ENCODE results near the gene MFRP.

MFRP gene

GRCh38 chr11:119300198-119300964 is 46.1 kb downstream of the MFRP start:
- TF ChIP-seq ZNF785 (tag by site-specific recombination; IDR thresholded peaks at IDR 0.05), result no peak
- TF ChIP-seq ZNF221 (tag by site-specific recombination; IDR thresholded peaks at IDR 0.05; ENCODE audit: borderline replicate concordance), result no peak
- no peak for TF ChIP-seq ZNF664 (tag by site-specific recombination; IDR thresholded peaks at IDR 0.05)
- no peak for TF ChIP-seq SP7 (tag by site-specific recombination; IDR thresholded peaks at IDR 0.05)
- no peak for TF ChIP-seq ZFP41 (tag by site-specific recombination; IDR thresholded peaks at IDR 0.05; ENCODE audit: borderline replicate concordance)
- Histone ChIP-seq H3K4me1 (ENCODE audit: control insufficient read depth, insufficient read depth, low read length) (no peaks in the 10 kb centered on the region), H3K27ac (ENCODE audit: extremely low read depth, low read depth, low read length) (no peak overlapping the region), H3K36me3 (ENCODE audit: control insufficient read depth in 2 of 2, insufficient read depth in 1 of 2, low read length in 2 of 2) (peaks cover 0 to 74% of the 10 kb centered on the region in 2 experiments; a peak in 2 of 3 replicates), H3K9me3 (ENCODE audit: control insufficient read depth, insufficient read depth, low read depth, low read length) (no peaks in the 10 kb centered on the region), H3K4me3 (ENCODE audit: low read depth, low read length) (no peak overlapping the region)
- CTCF ChIA-PET, result interaction anchor here (0.7 to 2.8 kb wide), 4 partner anchors 22 to 255 kb away, joined by 4 to 14 read pairs (median 6); partner anchors contain the start of gene CBL
- POLR2A ChIA-PET, result interaction anchor here (0.5 to 1.1 kb wide), 2 partner anchors 60 to 131 kb away, joined by 3 read pairs; no protein-coding TSS in a partner anchor

GRCh38 chr11:119299416-119299815 is 47.1 kb downstream of the MFRP start:
- TF ChIP-seq OSR2 (tag by site-specific recombination; IDR thresholded peaks at IDR 0.05) (no peak), ZNF274 (IDR thresholded peaks at IDR 0.05; ENCODE audit: low read length) (no peak), ZNF274 (tag by site-specific recombination; IDR thresholded peaks at IDR 0.05; ENCODE audit: borderline replicate concordance) (no peak), ZBTB1 (tag by site-specific recombination; IDR thresholded peaks at IDR 0.05) (no peak), ZNF544 (tag by site-specific recombination; IDR thresholded peaks at IDR 0.05) (no peak)
- no peaks in the 10 kb centered on the region for H3K4me1 ChIP-seq (ENCODE audit: control insufficient read depth, insufficient read depth, low read length)
- no peaks in the 10 kb centered on the region for H3K9me3 ChIP-seq (ENCODE audit: control insufficient read depth, insufficient read depth, low read depth, low read length)
- POLR2A ChIA-PET, result no interaction called here
- no peak overlapping the region for H3K27ac ChIP-seq (ENCODE audit: extremely low read depth, low read depth, low read length)
- no peak overlapping the region for H3K4me3 ChIP-seq (ENCODE audit: low read depth, low read length)
- peaks cover 0 to 74% of the 10 kb centered on the region in 2 experiments; a peak in 2 of 3 replicates for H3K36me3 ChIP-seq (ENCODE audit: control insufficient read depth in 2 of 2, insufficient read depth in 1 of 2, low read length in 2 of 2)
- CTCF ChIA-PET, result interaction anchor here (2.8 kb wide), 1 partner anchor 23 kb away, joined by 14 read pairs; no protein-coding TSS in a partner anchor

GRCh38 chr11:119298726-119299125 is 47.8 kb downstream of the MFRP start:
- Histone ChIP-seq H3K9me3 (ENCODE audit: control insufficient read depth, insufficient read depth, low read depth, low read length) (no peaks in the 10 kb centered on the region), H3K36me3 (ENCODE audit: control insufficient read depth in 2 of 2, insufficient read depth in 1 of 2, low read length in 2 of 2) (peaks cover 0 to 67% of the 10 kb centered on the region in 2 experiments; a peak in 2 of 3 replicates), H3K27ac (ENCODE audit: extremely low read depth, low read depth, low read length) (no peak overlapping the region), H3K4me1 (ENCODE audit: control insufficient read depth, insufficient read depth, low read length) (no peaks in the 10 kb centered on the region), H3K4me3 (ENCODE audit: low read depth, low read length) (no peak overlapping the region)
- ChIA-PET POLR2A (no interaction called here), CTCF (no interaction called here)
- TF ChIP-seq ZNF132 (tag by site-specific recombination; IDR thresholded peaks at IDR 0.05; ENCODE audit: borderline replicate concordance), result no peak
- TF ChIP-seq ZBTB17 (tag by site-specific recombination; IDR thresholded peaks at IDR 0.05), result no peak
- TF ChIP-seq GLIS2 (tag by site-specific recombination; IDR thresholded peaks at IDR 0.05), result no peak
- no peak for TF ChIP-seq ZEB2 (tag by site-specific recombination; IDR thresholded peaks at IDR 0.05)
- no peak for TF ChIP-seq ZSCAN5A (tag by site-specific recombination; IDR thresholded peaks at IDR 0.05)
- TF ChIP-seq CTCF (tag by site-specific recombination; IDR thresholded peaks at IDR 0.05), result no peak
- TF ChIP-seq ZNF146 (tag by site-specific recombination; IDR thresholded peaks at IDR 0.05), result no peak
- TF ChIP-seq ZNF621 (tag by site-specific recombination; IDR thresholded peaks at IDR 0.05), result no peak
- no peak for TF ChIP-seq ZNF501 (tag by site-specific recombination; IDR thresholded peaks at IDR 0.05)
- TF ChIP-seq ZNF629 (tag by site-specific recombination; IDR thresholded peaks at IDR 0.05), result no peak
- TF ChIP-seq ZNF155 (tag by site-specific recombination; IDR thresholded peaks at IDR 0.05), result no peak
- TF ChIP-seq ZNF433 (tag by site-specific recombination; IDR thresholded peaks at IDR 0.05; ENCODE audit: low read depth), result no peak
- TF ChIP-seq ZNF610 (tag by site-specific recombination; IDR thresholded peaks at IDR 0.05; ENCODE audit: borderline replicate concordance), result no peak
- TF ChIP-seq ZNF677 (tag by site-specific recombination; IDR thresholded peaks at IDR 0.05), result no peak
- no peak for TF ChIP-seq ZNF184 (tag by site-specific recombination; IDR thresholded peaks at IDR 0.05)

Data from HEK293 (cell line).